Measurements from ENCODE around the gene GJB5.

GJB5 gene

GRCh38 chr1:34790985-34791384 lies 36.1 kb downstream of the GJB5 start:
- DNase-seq (ENCODE audit: low spot score): no peak
- TF ChIP-seq, protein P1, sequence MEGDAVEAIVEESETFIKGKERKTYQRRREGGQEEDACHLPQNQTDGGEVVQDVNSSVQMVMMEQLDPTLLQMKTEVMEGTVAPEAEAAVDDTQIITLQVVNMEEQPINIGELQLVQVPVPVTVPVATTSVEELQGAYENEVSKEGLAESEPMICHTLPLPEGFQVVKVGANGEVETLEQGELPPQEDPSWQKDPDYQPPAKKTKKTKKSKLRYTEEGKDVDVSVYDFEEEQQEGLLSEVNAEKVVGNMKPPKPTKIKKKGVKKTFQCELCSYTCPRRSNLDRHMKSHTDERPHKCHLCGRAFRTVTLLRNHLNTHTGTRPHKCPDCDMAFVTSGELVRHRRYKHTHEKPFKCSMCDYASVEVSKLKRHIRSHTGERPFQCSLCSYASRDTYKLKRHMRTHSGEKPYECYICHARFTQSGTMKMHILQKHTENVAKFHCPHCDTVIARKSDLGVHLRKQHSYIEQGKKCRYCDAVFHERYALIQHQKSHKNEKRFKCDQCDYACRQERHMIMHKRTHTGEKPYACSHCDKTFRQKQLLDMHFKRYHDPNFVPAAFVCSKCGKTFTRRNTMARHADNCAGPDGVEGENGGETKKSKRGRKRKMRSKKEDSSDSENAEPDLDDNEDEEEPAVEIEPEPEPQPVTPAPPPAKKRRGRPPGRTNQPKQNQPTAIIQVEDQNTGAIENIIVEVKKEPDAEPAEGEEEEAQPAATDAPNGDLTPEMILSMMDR (IDR thresholded peaks at IDR 0.05; ENCODE audit: borderline replicate concordance, control extremely low read depth, extremely low read depth, insufficient read depth, missing control alignments): no peak
- in situ Hi-C loops (cut with MboI; ENCODE audit: low sequenced_read_pairs, unreplicated experiment): no loop called here

GRCh38 chr1:34792424-34792823 lies 37.6 kb downstream of the GJB5 start:
- TF ChIP-seq, protein P1 (IDR thresholded peaks at IDR 0.05; ENCODE audit: borderline replicate concordance, control extremely low read depth, extremely low read depth, insufficient read depth, missing control alignments): no peak
- no peak for DNase-seq (ENCODE audit: low spot score)
- in situ Hi-C loops (cut with MboI; ENCODE audit: low sequenced_read_pairs, unreplicated experiment): no loop called here

DNA sequence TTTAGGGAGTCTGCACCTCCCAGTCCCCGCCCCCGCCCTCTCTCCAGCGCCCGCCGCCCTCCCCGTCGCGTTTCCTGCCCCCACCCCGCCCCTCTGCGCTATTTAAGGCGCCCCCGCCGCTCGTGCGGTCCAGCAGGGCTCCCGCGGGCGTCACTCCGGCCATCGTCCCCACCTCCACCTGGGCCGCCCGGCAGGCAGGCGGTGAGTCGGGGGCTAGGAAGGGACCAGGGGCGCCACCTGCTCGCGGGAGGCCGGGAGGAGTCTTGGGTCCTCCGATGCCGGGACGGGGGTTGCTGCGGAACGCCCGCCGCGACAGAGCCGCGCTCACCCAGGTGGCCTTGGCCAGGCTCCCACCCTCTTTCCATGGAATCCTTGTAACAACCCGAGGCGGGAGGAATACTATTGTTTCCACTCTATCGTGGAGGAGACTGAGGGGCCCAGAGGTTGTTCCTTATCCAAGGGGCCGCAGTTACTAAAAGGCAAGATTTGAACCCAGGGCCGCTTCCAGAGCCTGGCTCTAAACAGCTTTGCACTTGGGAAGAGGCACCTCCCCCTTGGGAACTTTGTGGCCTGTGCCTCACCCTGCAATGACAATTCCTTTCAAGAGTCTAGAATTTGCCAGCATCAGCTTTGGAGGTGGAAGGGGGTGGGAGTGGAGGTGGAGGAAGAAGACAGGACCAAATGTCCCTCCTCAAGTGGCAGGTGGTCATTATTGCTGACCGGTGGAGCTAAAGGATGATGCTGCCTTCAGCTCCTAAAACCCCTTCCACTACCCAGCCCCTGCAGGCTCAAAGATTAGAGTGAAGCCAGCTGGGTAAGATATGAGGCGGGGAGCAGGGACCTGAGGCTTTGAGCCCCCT lies 38.3 kb downstream of the GJB5 start, which contains the start of gene GJA4:
GJA4 (plus strand) TSS at position 132 of the 860 bp plus-strand sequence. CDS start 1,215 bp downstream, outside the sequence.
- TF ChIP-seq, protein P1 (IDR thresholded peaks at IDR 0.05; ENCODE audit: borderline replicate concordance, control extremely low read depth, extremely low read depth, insufficient read depth, missing control alignments): no peak
- no peak for DNase-seq (ENCODE audit: low spot score)
- in situ Hi-C loops (cut with MboI; ENCODE audit: low sequenced_read_pairs, unreplicated experiment): no loop called here

DNA sequence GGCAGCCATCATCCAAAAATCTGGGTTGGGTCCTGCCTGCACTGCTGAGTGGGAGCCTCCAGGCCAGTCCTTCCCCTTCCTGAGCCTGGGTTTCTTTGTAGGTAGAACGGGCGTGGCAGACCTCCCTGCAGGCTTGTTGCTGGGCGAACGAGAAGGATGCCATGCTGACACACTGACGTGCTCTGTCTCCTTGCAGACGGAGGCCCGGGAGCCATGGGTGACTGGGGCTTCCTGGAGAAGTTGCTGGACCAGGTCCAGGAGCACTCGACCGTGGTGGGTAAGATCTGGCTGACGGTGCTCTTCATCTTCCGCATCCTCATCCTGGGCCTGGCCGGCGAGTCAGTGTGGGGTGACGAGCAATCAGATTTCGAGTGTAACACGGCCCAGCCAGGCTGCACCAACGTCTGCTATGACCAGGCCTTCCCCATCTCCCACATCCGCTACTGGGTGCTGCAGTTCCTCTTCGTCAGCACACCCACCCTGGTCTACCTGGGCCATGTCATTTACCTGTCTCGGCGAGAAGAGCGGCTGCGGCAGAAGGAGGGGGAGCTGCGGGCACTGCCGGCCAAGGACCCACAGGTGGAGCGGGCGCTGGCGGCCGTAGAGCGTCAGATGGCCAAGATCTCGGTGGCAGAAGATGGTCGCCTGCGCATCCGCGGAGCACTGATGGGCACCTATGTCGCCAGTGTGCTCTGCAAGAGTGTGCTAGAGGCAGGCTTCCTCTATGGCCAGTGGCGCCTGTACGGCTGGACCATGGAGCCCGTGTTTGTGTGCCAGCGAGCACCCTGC lies 39.3 kb downstream of the GJB5 start:
- DNase-seq (ENCODE audit: low spot score): no peak
- TF ChIP-seq, protein P1 (IDR thresholded peaks at IDR 0.05; ENCODE audit: borderline replicate concordance, control extremely low read depth, extremely low read depth, insufficient read depth, missing control alignments): no peak
- in situ Hi-C loops (cut with MboI; ENCODE audit: low sequenced_read_pairs, unreplicated experiment): no loop called here

- in situ Hi-C loops (cut with MboI; ENCODE audit: low sequenced_read_pairs, unreplicated experiment): no loop called here
- DNase-seq (ENCODE audit: low spot score): no peak
- TF ChIP-seq, protein P1 (IDR thresholded peaks at IDR 0.05; ENCODE audit: borderline replicate concordance, control extremely low read depth, extremely low read depth, insufficient read depth, missing control alignments): no peak
These were observed 39.9 kb downstream of the GJB5 start for GRCh38 chr1:34794790-34795180.

DNA sequence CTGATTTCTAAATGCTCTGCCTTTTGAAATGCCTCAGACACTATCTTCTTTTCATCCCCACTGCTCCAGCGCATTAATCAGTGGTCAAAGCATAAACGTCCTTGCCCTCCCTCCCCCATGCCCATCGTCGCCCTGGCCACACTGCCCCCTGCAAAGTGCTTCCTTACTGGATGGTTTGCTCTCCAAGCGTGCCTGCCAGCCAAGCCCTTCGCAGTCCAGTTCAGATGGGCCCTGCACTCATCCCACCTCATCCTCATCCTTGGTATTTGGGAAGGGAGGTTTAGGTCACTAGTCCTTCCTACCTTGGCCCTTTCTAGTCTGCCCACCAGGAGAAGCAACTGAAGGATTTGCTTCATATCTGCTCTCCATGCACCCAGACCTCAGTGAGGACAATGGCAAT lies 41.1 kb downstream of the GJB5 start:
- DNase-seq (ENCODE audit: low spot score): no peak
- in situ Hi-C loops (cut with MboI; ENCODE audit: low sequenced_read_pairs, unreplicated experiment): no loop called here
- TF ChIP-seq, protein P1 (IDR thresholded peaks at IDR 0.05; ENCODE audit: borderline replicate concordance, control extremely low read depth, extremely low read depth, insufficient read depth, missing control alignments): no peak
